ENCODE data around the gene KIAA0930. TPM values are rescaled to one million over a fixed set of nuclear protein-coding genes. Genes with fewer than 3 reads are reported as not detected.
A peak's percentile ranks its signal among the peaks of the same experiment; 100 is the strongest.

KIAA0930 gene
- total RNA-seq, 1 donor from 2014 or later: 103 TPM

DNA sequence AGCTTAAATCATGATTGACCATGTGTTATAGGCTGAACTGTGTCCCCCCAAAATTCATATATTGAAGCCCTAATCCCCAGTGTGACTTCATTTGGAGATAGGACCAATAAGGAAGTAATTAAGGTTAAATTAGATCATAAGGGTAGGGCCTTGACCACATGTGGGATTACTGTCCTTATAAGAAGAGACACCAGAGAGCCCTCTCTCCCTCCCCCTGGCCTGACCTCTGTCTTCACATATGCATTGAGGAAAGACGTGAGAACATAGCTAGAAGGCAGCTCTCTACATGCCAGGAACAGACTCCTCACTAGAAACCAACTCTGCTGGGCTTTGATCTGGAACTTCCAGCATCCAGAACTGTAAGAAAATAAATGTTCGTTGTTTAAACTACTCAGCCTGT, 90.6 kb downstream of the KIAA0930 start:
- no peaks in the 10 kb centered on the region for H3K4me1 Mint-ChIP-seq (ENCODE audit: low read depth)
- H3K9me3 Mint-ChIP-seq (ENCODE audit: low read depth): peaks cover 2% of the 10 kb centered on the region
- TF ChIP-seq, protein P1, sequence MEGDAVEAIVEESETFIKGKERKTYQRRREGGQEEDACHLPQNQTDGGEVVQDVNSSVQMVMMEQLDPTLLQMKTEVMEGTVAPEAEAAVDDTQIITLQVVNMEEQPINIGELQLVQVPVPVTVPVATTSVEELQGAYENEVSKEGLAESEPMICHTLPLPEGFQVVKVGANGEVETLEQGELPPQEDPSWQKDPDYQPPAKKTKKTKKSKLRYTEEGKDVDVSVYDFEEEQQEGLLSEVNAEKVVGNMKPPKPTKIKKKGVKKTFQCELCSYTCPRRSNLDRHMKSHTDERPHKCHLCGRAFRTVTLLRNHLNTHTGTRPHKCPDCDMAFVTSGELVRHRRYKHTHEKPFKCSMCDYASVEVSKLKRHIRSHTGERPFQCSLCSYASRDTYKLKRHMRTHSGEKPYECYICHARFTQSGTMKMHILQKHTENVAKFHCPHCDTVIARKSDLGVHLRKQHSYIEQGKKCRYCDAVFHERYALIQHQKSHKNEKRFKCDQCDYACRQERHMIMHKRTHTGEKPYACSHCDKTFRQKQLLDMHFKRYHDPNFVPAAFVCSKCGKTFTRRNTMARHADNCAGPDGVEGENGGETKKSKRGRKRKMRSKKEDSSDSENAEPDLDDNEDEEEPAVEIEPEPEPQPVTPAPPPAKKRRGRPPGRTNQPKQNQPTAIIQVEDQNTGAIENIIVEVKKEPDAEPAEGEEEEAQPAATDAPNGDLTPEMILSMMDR (IDR thresholded peaks at IDR 0.05): no peak
- DNase-seq (ENCODE audit: low spot score): no peak
- H3K27ac Mint-ChIP-seq (ENCODE audit: unreplicated experiment): no peak overlapping the region
- H3K36me3 Mint-ChIP-seq (ENCODE audit: low read depth): peaks cover 6% of the 10 kb centered on the region
- H3K4me3 Mint-ChIP-seq (ENCODE audit: unreplicated experiment): no peak overlapping the region
- H3K27me3 Mint-ChIP-seq (ENCODE audit: low read depth): no peaks in the 10 kb centered on the region

DNA sequence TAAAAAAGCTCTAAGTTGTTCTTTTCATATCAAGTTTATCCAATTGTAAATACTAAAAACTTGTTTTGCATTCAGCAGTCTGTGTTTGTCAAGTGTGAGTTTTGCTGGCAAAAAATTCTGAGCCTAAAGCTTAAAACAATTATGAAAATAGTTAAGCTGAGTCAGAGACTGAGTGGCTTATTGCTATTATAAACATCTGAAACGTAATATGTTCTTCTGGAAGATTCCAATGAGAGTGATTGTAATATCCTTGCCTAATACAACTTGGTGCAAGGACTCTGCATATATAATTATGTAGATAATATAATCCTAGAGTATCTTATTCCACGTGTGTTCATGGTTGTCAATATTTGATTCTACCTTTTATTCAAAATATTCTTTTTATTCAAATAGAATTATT, 91.0 kb downstream of the KIAA0930 start:
- TF ChIP-seq, protein P1 (IDR thresholded peaks at IDR 0.05): no peak
- Mint-ChIP-seq H3K4me1 (ENCODE audit: low read depth) (no peaks in the 10 kb centered on the region), H3K9me3 (ENCODE audit: low read depth) (peaks cover 2% of the 10 kb centered on the region), H3K36me3 (ENCODE audit: low read depth) (peaks cover 6% of the 10 kb centered on the region), H3K4me3 (ENCODE audit: unreplicated experiment) (no peak overlapping the region), H3K27me3 (ENCODE audit: low read depth) (no peaks in the 10 kb centered on the region), H3K27ac (ENCODE audit: unreplicated experiment) (no peak overlapping the region)
- DNase-seq (ENCODE audit: low spot score): no peak

DNA sequence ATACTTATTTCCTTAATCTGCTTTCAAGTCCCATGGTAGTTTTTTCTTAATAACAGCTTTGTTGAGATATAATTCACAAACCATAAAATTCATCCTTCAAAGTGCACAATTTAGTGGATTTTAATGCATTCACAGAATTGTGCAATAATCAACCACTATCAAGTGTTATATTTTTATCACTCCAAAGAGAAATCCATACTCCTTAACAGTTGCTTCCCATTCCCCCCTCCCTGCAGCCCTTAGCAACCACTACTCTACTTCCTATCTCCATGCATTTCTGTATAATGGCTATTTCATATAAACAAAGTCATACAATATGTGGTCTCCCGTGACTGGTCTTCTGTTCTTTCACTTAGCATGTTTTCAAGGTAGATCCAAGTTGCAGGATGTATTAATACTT, 95.8 kb downstream of the KIAA0930 start:
- peaks cover 12% of the 10 kb centered on the region for H3K9me3 Mint-ChIP-seq (ENCODE audit: low read depth)
- TF ChIP-seq, protein P1 (IDR thresholded peaks at IDR 0.05): no peak
- H3K4me1 Mint-ChIP-seq (ENCODE audit: low read depth): no peaks in the 10 kb centered on the region
- H3K36me3 Mint-ChIP-seq (ENCODE audit: low read depth): peaks cover 4% of the 10 kb centered on the region
- H3K4me3 Mint-ChIP-seq (ENCODE audit: unreplicated experiment): no peak overlapping the region
- DNase-seq (ENCODE audit: low spot score): no peak
- H3K27ac Mint-ChIP-seq (ENCODE audit: unreplicated experiment): no peak overlapping the region
- no peaks in the 10 kb centered on the region for H3K27me3 Mint-ChIP-seq (ENCODE audit: low read depth)

DNA sequence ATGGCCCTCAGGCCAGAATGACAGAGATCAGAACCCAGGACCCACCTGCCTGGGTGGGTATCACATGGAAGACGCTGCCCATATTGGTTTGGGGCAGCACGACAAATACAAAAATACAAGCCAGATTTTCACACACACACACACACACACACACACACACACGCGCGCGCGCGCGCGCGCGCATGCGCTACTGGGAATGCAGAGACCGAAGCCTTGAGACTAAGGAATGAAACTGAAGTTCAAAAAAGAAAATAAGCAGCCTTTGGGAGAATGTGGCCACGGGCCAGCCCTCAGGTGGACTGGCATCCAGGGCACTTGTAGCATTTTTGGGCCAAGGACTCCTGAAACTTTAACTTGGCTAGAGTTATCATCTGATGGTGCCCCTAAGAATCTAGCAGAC, 98.3 kb downstream of the KIAA0930 start:
- Mint-ChIP-seq H3K4me1 (ENCODE audit: low read depth) (no peaks in the 10 kb centered on the region), H3K36me3 (ENCODE audit: low read depth) (peaks cover 4% of the 10 kb centered on the region), H3K27ac (ENCODE audit: unreplicated experiment) (no peak overlapping the region), H3K27me3 (ENCODE audit: low read depth) (no peaks in the 10 kb centered on the region), H3K9me3 (ENCODE audit: low read depth) (peaks cover 12% of the 10 kb centered on the region), H3K4me3 (ENCODE audit: unreplicated experiment) (no peak overlapping the region)
- DNase-seq (ENCODE audit: low spot score): no peak
- TF ChIP-seq, protein P1 (IDR thresholded peaks at IDR 0.05): no peak

Small RNA genes within 50 kb of the gene (microRNA-seq; reads per million reads assigned to microRNA genes)
- 37.7 reads per million, percentile 47 among the genes with 10 or more reads in this experiment for gene MIR1249 (ENCODE audit: borderline number of aligned reads)

Other genes starting within 250 kb of the KIAA0930 start
- gene PHF21B, start 230.9 kb downstream of the KIAA0930 start, total RNA-seq: 0.54 to 3.0 TPM (median 0.82 TPM) in 3 replicates
- 35.8 to 44.1 TPM (median 41.6 TPM) in 3 replicates for gene NUP50, start 77.0 kb downstream of the KIAA0930 start, total RNA-seq
- gene UPK3A, start 44.1 kb upstream of the KIAA0930 start, total RNA-seq: not detected in 3 replicates
- gene FAM118A, start 69.0 kb upstream of the KIAA0930 start, total RNA-seq: 64.6 to 72.6 TPM (median 68.7 TPM) in 3 replicates
- not detected in 3 replicates for gene SMC1B, start 172.7 kb upstream of the KIAA0930 start, total RNA-seq
- 0.41 to 1.1 TPM in 2 of 3 replicates, not detected in the other for gene RIBC2, start 172.8 kb upstream of the KIAA0930 start, total RNA-seq

All from chondrocyte (in vitro differentiated cells).